ENCODE data around the gene KSR2.

The KSR2 gene

DNA sequence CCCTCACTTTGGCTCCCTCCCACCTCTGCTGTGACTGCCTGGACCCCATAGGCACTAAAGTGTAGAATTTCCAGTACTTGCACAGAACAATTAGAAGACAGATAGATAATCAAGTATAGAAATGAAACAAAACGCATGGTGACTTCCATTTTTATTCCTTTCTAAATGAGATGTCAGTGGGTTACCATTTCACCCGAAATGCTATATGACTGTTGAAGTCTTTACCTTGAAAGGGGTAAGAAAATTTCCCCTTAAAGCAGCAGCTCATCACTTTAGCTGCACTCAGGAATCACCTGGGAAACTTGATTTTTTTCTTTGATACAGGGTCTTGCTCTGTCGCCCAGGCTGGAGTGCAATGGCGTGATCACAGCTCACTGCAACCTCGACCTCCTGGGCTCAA lies 12.5 kb upstream of the KSR2 start:
- Mint-ChIP-seq H3K4me1 (no peaks in the 10 kb centered on the region), H3K4me3 (no peak overlapping the region), H3K36me3 (no peaks in the 10 kb centered on the region), H3K9me3 (no peaks in the 10 kb centered on the region), H3K27me3 (peaks cover 3% of the 10 kb centered on the region), H3K27ac (no peak overlapping the region)

DNA sequence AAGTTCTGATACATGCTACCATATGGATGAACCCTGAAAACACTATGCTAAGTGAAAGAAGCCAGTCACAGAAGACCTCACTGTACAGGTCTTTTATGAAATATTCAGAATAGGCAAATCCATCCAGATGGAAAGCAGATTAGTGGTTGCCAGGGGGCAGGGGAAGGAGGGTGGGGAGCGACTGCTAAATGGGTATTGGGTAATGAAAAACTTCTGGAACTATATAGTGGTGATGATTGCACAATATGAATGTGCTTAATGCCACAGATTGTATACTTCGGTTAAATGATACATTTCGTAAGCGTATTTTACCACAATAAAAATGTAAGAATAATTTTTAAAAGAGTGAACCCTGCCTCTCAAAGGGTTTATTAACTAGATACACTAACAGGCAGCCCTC lies 11.8 kb upstream of the KSR2 start:
- Mint-ChIP-seq H3K27ac (no peak overlapping the region), H3K36me3 (no peaks in the 10 kb centered on the region), H3K4me1 (no peaks in the 10 kb centered on the region), H3K4me3 (no peak overlapping the region), H3K9me3 (no peaks in the 10 kb centered on the region), H3K27me3 (peaks cover 3% of the 10 kb centered on the region)

DNA sequence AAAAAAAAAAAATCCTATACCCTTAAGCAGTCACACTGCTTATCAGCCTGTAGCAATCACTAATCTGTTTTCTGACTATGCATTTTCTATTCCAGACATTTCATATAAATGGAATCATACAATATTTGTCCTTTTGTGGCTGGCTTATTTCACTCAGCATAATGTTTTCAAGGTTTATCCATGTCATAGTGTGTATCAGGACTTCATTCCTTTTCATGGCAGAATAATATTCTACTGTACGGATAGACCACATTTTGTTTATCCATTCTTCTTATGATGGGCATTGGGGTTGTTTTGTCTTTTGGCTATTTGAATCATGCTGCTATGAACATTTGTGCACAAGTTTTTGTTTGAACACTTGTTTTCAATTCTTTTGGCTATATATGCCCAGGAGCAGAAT lies 8.6 kb upstream of the KSR2 start:
- Mint-ChIP-seq H3K4me3 (no peak overlapping the region), H3K4me1 (no peaks in the 10 kb centered on the region), H3K27ac (no peak overlapping the region), H3K27me3 (peaks cover 14% of the 10 kb centered on the region), H3K9me3 (peaks cover 7% of the 10 kb centered on the region), H3K36me3 (no peaks in the 10 kb centered on the region)

DNA sequence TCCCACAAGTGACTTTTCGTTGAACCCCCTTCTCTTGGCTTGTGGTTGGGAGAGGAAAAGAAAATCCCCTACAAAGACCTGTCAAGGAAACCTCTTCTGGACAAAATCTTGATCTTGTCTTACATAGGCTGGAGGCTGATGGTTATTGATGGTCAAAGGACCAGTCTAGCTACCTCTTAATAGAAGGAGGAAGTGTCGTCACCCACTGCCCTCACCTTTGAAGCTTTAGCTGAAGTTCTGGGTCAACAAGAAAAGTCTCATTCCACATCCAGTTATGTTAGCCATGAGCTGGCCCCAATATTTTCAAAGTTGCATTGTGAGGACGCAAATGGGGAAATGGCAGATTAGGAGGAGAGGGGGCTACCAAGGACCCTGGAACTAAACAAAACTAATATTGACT lies 6.2 kb upstream of the KSR2 start:
- no peaks in the 10 kb centered on the region for H3K4me1 Mint-ChIP-seq
- H3K4me3 Mint-ChIP-seq, result no peak overlapping the region
- H3K27me3 Mint-ChIP-seq, result peaks cover 21% of the 10 kb centered on the region
- H3K36me3 Mint-ChIP-seq, result peaks cover 2% of the 10 kb centered on the region
- H3K27ac Mint-ChIP-seq, result no peak overlapping the region
- peaks cover 19% of the 10 kb centered on the region for H3K9me3 Mint-ChIP-seq

DNA sequence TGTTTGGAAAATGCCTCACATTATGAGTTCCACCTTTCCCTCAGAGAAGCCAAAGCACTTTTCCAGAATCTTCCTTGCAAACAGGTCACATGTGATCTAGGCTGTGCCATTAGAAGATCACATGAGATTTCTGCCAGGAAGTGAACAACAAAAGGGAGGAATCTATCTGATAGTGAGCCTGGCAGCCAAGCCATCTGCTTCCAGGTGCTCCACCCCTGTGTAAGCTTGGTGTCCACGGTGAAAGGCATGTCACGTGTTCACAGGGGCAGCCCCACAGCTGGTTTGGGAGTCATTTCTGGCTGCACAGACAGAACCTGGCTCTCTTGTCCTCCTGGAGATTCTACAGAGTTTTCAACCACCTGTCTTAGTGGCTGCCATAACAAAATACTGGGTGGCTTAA lies 3.5 kb upstream of the KSR2 start:
- Mint-ChIP-seq H3K27me3 (peaks cover 31% of the 10 kb centered on the region), H3K36me3 (peaks cover 2% of the 10 kb centered on the region), H3K4me1 (peaks cover 5% of the 10 kb centered on the region), H3K27ac (no peak overlapping the region), H3K9me3 (peaks cover 19% of the 10 kb centered on the region), H3K4me3 (no peak overlapping the region)

DNA sequence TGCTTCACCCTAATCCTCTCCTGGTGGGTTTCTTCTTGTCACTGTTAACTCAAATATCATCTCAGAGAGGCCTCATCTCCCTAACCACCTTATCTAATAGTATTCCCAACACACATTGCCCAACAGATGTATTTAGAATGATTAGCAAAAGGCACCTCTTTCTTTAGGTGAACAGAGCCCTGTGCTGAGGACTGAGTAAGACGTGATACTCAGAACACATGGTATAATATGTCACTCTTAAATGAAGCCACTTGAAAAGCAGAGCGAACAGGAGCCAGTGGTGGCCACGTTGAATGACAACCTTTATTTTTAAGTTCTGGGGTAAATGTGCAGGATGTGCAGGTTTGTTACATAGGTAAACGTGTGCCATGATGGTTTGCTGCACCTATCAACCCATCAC lies 1.5 kb upstream of the KSR2 start:
- H3K27me3 Mint-ChIP-seq, result peaks cover 45% of the 10 kb centered on the region

DNA sequence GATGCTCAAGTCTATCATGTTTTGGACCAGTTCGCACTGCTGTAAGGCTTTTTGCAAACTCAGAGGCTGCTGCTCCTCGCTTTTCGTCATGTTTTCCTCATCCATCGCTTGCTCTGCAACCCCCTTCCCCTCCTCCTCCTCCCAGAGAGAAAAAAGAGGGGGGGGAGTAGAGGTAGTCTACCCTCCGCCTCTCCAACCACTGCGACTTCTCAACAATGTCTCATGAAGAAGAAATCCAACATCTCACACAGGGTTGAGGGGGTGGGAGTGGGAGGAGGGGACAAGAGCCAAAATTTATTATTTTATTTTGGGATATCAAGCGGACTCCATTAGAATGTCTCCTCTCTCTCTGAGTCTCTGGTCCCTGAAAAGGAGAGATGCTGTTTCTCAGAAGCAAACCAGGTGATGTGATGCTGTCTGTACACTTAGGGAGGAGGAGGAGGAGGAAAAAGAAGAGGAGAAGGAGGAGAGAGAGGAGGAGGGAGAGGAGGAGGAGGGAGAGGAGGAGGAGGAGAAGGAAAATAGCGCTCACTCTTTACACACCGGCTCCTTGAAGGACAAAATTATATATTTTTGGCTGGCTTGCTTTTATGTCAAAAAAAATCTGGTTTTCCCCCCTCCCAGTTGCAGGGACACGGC lies 520 bp downstream of the KSR2 start:
- H3K27ac Mint-ChIP-seq, result no peak overlapping the region

More for the DNA sequence above, 1.5 kb upstream of the KSR2 start:
- Mint-ChIP-seq H3K36me3 (peaks cover 2% of the 10 kb centered on the region), H3K4me3 (peak overlapping the region; percentile 54), H3K27ac (no peak overlapping the region), H3K9me3 (peaks cover 19% of the 10 kb centered on the region), H3K4me1 (peaks cover 5% of the 10 kb centered on the region)

DNA sequence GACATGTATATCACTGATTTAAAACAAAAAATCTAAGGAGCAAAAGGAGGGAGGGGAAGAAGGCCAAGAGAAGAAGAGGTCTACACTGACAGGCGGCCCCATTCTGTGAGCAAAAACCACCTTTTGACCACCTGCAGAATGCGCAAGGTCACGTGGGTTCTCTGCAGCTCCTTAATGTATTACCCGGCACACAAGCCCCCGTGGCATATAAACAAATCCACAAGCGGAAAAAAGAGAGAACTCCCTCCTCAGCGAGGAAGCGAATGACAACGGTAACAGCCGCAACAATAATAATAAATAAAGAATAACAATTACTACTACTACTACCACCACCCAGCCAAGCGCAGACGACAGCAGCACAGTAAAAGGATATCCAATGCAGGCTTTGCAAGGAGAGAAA lies 1.3 kb downstream of the KSR2 start:
- Mint-ChIP-seq H3K4me1 (peaks cover 5% of the 10 kb centered on the region), H3K27ac (no peak overlapping the region), H3K36me3 (peaks cover 2% of the 10 kb centered on the region), H3K27me3 (peaks cover 36% of the 10 kb centered on the region), H3K4me3 (peak overlapping the region; percentile 23), H3K9me3 (peaks cover 12% of the 10 kb centered on the region)

More for the DNA sequence above, 520 bp downstream of the KSR2 start:
- Mint-ChIP-seq H3K4me3 (peak overlapping the region; percentile 67), H3K9me3 (peaks cover 16% of the 10 kb centered on the region), H3K27me3 (peaks cover 40% of the 10 kb centered on the region), H3K36me3 (peaks cover 2% of the 10 kb centered on the region), H3K4me1 (peaks cover 5% of the 10 kb centered on the region)

DNA sequence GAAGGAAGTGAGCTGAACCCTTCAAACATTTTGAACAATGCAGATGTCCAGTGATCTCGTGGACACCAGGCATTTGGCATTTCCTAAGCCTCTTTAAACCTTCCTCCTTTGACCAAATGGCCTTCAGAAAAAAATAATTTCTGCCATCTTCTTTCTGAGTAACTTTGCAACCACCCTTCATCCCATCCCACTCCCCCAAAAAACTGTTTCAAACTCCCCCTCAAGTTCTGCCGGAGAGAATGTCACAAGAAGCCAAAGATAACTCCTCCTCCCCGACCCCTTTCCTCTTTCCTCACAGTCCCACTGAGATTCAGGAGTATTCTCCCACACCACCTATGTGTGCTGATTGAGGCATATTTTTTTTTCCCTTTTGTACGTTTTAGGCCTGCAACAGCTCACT lies 1.7 kb downstream of the KSR2 start:
- H3K27me3 Mint-ChIP-seq, result peaks cover 36% of the 10 kb centered on the region
- H3K4me3 Mint-ChIP-seq, result peak overlapping the region; percentile 23
- H3K9me3 Mint-ChIP-seq, result peaks cover 10% of the 10 kb centered on the region
- peaks cover 2% of the 10 kb centered on the region for H3K36me3 Mint-ChIP-seq
- no peak overlapping the region for H3K27ac Mint-ChIP-seq
- peaks cover 5% of the 10 kb centered on the region for H3K4me1 Mint-ChIP-seq

DNA sequence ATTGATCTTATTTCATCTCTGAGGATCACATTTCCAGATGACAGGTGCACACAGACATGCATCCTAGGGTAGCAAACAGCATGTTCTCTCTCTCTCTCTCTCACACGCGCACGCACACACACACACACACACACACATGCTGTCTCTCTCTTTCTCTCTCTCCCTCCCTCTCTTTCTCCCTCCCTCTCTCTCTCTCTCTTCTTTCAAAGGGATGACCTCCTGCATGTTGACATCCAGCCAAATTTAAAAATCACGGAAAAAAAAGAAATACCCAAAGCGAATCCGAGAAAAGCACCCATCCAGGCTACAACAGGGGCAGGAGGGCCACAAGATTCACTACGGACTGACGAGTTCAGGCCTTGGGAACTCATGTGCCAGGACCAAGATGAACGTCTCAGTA lies 2.3 kb downstream of the KSR2 start:
- H3K27me3 Mint-ChIP-seq, result peaks cover 35% of the 10 kb centered on the region
- H3K4me3 Mint-ChIP-seq, result no peak overlapping the region
- peaks cover 5% of the 10 kb centered on the region for H3K4me1 Mint-ChIP-seq
- H3K36me3 Mint-ChIP-seq, result peaks cover 2% of the 10 kb centered on the region
- H3K27ac Mint-ChIP-seq, result no peak overlapping the region
- peaks cover 5% of the 10 kb centered on the region for H3K9me3 Mint-ChIP-seq

DNA sequence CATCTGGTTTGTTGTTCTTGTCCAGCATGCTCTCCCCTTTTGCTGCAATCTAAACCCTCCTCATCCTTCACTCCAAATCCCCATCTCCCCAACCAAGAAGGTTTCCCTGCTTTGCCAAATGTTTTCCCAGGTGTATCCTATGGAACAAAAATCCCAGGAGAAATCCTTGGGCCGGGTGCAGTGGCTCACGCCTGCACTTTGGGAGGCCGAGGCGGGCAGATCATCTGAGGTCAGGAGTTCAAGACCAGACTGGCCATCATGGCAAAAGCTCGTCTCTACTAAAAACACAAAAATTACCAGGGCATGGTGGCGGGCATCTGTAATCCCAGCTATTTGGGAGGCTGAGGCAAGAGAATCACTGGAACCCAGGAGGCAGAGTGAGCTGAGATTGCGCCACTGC lies 5.0 kb downstream of the KSR2 start:
- Mint-ChIP-seq H3K4me1 (no peaks in the 10 kb centered on the region), H3K27ac (no peak overlapping the region), H3K9me3 (no peaks in the 10 kb centered on the region), H3K27me3 (peaks cover 35% of the 10 kb centered on the region), H3K4me3 (no peak overlapping the region), H3K36me3 (no peaks in the 10 kb centered on the region)

DNA sequence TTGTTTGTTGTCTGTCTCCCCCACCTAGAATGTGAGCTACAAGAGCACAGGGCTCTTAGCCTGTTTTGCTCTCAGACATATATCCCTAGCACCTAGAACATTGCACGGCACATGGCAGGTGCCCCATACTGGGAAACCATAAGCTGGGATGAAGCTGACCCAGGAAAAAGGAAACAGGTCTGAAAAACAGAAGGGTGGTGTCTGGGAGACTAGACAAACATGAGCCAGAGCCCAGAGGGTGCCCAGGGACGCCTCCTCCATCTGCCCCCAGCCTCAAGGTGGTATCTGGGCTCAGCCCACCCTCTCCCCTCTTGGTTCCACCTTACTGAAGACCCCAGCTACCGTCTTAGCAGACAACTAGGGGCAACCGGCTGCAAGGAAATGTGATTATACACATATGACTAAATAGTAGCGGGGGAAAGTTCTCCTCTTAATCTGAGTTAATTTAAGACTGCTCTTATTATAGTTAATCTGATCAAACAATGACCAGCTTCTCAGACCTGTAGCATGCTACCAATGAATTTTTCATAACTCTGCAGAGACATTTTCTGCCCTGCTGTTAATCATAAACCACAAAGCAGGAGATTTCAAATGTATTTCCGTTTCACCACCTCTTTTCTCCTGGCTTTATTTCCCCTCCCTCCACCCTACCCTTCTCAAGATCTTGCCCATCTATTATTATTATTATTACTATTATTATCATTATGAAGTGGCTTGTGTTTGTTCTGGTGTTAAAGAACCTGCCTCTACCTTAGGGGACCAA lies 31.9 kb downstream of the KSR2 start:
- no peaks in the 10 kb centered on the region for H3K9me3 Mint-ChIP-seq
- H3K36me3 Mint-ChIP-seq, result no peaks in the 10 kb centered on the region
- no peak overlapping the region for H3K27ac Mint-ChIP-seq
- peaks cover 7% of the 10 kb centered on the region for H3K27me3 Mint-ChIP-seq
- H3K4me3 Mint-ChIP-seq, result no peak overlapping the region
- H3K4me1 Mint-ChIP-seq, result no peaks in the 10 kb centered on the region

DNA sequence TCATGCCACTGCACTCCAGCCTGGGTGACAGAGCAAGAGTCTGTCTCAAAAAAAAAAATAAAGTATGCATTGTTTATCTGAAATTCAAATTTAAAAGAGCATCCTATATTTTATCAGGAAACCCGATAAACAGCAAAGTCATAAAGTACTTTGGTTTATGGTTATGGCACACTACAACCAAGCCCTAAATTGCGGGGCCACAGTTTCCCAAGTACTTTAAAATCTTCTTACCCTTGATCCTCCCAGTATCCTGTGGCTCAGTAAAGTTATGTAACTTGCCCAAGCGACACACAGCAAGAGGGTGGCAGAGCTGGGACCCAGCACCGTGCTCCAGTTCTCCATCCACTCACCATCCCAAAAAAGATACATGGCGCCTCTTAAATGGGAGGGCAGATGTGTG lies 35.2 kb downstream of the KSR2 start:
- H3K36me3 Mint-ChIP-seq, result no peaks in the 10 kb centered on the region
- H3K27ac Mint-ChIP-seq, result no peak overlapping the region
- H3K4me1 Mint-ChIP-seq, result no peaks in the 10 kb centered on the region
- peaks cover 5% of the 10 kb centered on the region for H3K9me3 Mint-ChIP-seq
- H3K27me3 Mint-ChIP-seq, result peaks cover 5% of the 10 kb centered on the region
- no peak overlapping the region for H3K4me3 Mint-ChIP-seq

DNA sequence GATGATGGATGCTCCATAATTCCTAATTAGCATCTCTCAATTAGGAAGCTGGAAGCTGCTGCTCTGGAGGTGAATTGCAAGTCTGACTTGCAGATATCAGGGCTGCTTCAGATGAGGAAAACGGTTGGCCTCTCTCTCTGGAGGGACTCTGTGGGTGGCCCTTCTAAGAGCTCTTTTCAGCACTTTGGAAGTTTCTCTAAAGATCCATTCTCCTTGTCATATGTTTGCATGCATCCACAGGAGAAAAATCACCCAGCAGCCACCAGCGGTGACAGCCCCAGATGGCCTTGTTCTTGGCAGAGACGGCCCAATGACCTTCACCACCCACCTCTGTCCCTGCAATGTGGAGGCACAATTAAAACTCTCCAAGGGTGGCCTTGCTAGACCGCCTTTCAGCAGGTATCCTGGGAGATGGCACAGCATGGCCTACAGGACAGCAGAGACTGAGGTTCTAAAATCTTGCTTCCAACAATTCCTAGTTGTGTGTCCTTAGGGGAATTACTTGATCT lies 42.3 kb downstream of the KSR2 start:
- H3K4me3 Mint-ChIP-seq, result no peak overlapping the region

DNA sequence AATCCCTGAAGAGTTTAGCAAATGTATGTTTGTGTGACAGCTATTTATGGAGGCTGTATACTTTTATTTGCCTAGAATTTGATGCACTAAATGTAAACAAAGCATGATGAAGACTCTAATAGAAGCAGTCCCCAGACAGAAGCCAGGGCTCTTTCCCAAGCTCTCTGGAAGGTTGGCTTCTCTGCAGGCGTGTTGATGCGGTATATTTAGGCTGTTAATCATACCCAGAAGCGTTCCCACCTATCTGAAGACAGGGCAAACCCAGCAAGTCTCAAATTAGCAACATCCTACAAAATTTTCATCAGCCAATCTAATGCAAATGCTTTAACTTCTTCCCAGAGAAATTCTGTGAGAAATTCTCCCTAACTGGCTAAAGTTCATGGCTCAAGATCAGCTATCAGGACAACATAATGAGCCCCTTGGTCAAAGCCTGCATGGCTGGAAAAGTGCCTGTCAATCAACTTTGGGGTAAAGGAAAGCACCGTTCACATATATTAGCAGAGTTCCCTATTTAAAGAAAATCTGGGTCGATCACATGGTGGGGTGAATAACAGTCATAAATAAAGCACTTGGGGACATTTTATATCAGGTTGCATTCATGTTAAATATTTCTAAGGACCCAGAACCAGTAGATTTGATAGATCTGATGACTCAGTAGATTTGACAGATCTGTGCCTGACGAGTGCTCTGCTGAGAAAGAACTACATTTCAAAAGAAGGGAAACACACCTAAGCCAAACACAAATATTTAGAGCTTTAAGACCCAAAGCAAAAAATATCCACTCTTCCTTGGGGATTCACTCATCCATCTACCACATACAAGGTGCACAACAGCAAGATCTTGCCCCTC lies 46.6 kb downstream of the KSR2 start:
- no peaks in the 10 kb centered on the region for H3K9me3 Mint-ChIP-seq
- no peaks in the 10 kb centered on the region for H3K4me1 Mint-ChIP-seq

More for the DNA sequence above, 42.3 kb downstream of the KSR2 start:
- Mint-ChIP-seq H3K36me3 (no peaks in the 10 kb centered on the region), H3K27ac (no peak overlapping the region), H3K27me3 (peaks cover 8% of the 10 kb centered on the region), H3K4me1 (no peaks in the 10 kb centered on the region), H3K9me3 (peaks cover 4% of the 10 kb centered on the region)

DNA sequence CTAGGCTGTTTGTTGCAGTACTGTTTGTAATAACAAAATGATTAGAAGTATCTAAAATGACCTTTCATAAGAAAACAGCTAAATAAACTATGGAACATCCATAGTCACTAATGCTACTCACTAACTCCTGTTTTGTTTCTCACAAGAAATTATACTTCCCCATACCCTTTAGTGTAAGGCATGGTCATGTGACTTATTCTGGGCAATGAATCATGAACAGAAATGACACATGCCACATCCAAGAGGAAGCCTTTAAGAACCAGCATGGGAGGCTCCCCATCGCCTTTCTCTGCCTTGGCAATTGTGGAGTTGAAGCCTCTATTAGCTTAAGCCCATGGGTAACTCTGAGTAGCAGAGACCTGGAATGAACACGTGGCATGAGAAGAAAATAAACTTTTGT lies 49.3 kb downstream of the KSR2 start:
- no peak overlapping the region for H3K4me3 Mint-ChIP-seq
- H3K9me3 Mint-ChIP-seq, result no peaks in the 10 kb centered on the region
- H3K36me3 Mint-ChIP-seq, result no peaks in the 10 kb centered on the region
- H3K4me1 Mint-ChIP-seq, result no peaks in the 10 kb centered on the region
- H3K27ac Mint-ChIP-seq, result no peak overlapping the region
- H3K27me3 Mint-ChIP-seq, result peaks cover 13% of the 10 kb centered on the region

More for the DNA sequence above, 46.6 kb downstream of the KSR2 start:
- H3K27ac Mint-ChIP-seq, result no peak overlapping the region
- H3K27me3 Mint-ChIP-seq, result peaks cover 14% of the 10 kb centered on the region
- no peak overlapping the region for H3K4me3 Mint-ChIP-seq
- no peaks in the 10 kb centered on the region for H3K36me3 Mint-ChIP-seq
